Common myeloid progenitor, CD34-positive (primary cell): ENCODE measurements around the gene TLN1.

Experiments used
- CTCF ChIA-PET: fragments of 350-600 bp; sonication (Branson Sonifier 250); formaldehyde crosslinking; loops from one replicate; lab custom pipeline; 2021; ENCODE audit warnings: antibody characterized with exemption; lab: Charles Lee
- POLR2A ChIA-PET: fragments of 350-600 bp; sonication (Branson Sonifier 250); formaldehyde crosslinking; loops from one replicate; lab custom pipeline; 2021; ENCODE audit warnings: antibody characterized with exemption; lab: Charles Lee
- DNase-seq, 3 donors: peaks; one replicate each; pipeline versions ENCODE4 v3.0.0 to v3.0.0-alpha.2; 2013
- H3K27ac ChIP-seq, 2 experiments: 1 replicate in 1 of 2; 2 replicates in 1 of 2; pipeline ENCODE4 v1.7.0; 2013; ENCODE audit warnings: inconsistent platforms in 2 of 2, low read length in 2 of 2, mild to moderate bottlenecking in 2 of 2, low read depth in 1 of 2, moderate library complexity in 1 of 2; ENCODE audit not compliant: severe bottlenecking in 2 of 2, insufficient read depth in 1 of 2, poor library complexity in 1 of 2
- H3K27me3 ChIP-seq, 5 experiments: replicated peaks in 2 of 5; 1 replicate in 3 of 5; 2 replicates in 2 of 5; pipeline versions ENCODE4 v1.6.1 to v1.7.0; 2013; ENCODE audit warnings: low read length in 4 of 5, mild to moderate bottlenecking in 2 of 5, moderate library complexity in 2 of 5, inconsistent platforms in 1 of 5; ENCODE audit not compliant: insufficient read depth in 5 of 5, control insufficient read depth in 4 of 5
- H3K36me3 ChIP-seq, 4 experiments: 1 replicate in 2 of 4; 2 replicates in 2 of 4; pipeline versions ENCODE4 v1.6.1 to v1.7.0; 2013; ENCODE audit warnings: low read length in 3 of 4, control low read depth in 1 of 4, mild to moderate bottlenecking in 1 of 4; ENCODE audit not compliant: control insufficient read depth in 4 of 4, insufficient read depth in 4 of 4
- H3K4me1 ChIP-seq, 4 experiments: 1 replicate in 3 of 4; 2 replicates in 1 of 4; pipeline versions ENCODE4 v1.6.1 to v1.7.1; 2013; ENCODE audit warnings: low read length in 3 of 4, mild to moderate bottlenecking in 3 of 4, control low read depth in 1 of 4, inconsistent platforms in 1 of 4, moderate library complexity in 1 of 4; ENCODE audit not compliant: control insufficient read depth in 4 of 4, insufficient read depth in 4 of 4; ENCODE audit errors: control extremely low read depth in 1 of 4
- H3K4me3 ChIP-seq, 7 experiments: 1 replicate in 4 of 7; 2 replicates in 3 of 7; pipeline versions ENCODE4 v1.5.1 to v1.7.0; 2013; ENCODE audit warnings: mild to moderate bottlenecking in 7 of 7, low read length in 6 of 7, moderate library complexity in 6 of 7, inconsistent platforms in 2 of 7, low read depth in 2 of 7, control low read depth in 1 of 7; ENCODE audit not compliant: insufficient read depth in 4 of 7, control insufficient read depth in 1 of 7; ENCODE audit errors: extremely low read depth in 1 of 7
- H3K9me3 ChIP-seq, 5 experiments: 1 replicate in 4 of 5; 2 replicates in 1 of 5; pipeline versions ENCODE4 v1.6.1 to v1.7.1; 2013; ENCODE audit warnings: low read length in 4 of 5, mild to moderate bottlenecking in 2 of 5, inconsistent platforms in 1 of 5, low read depth in 1 of 5, moderate library complexity in 1 of 5; ENCODE audit not compliant: control insufficient read depth in 4 of 5, insufficient read depth in 2 of 5; ENCODE audit errors: control extremely low read depth in 1 of 5
- WGBS: methylation state at CpG from one replicate; pipeline ENCODE4 v1.1.5; 2013; ENCODE audit not compliant: insufficient coverage; 5-methylcytosine and 5-hydroxymethylcytosine counted together

The TLN1 gene

GRCh38 chr9:35760651-35761050, 28.7 kb upstream of the TLN1 start:
- 8% methylated on average over 2 of the region's 2 CpGs for WGBS
- CTCF ChIA-PET = interaction anchor here (0.8 to 3.6 kb wide), 18 partner anchors 9 to 66 kb away, joined by 3 to 12 read pairs (median 4); partner anchors contain the start of genes CREB3 and TLN1
- DNase-seq = peak; percentile 35 to 52 (median 38)

DNA sequence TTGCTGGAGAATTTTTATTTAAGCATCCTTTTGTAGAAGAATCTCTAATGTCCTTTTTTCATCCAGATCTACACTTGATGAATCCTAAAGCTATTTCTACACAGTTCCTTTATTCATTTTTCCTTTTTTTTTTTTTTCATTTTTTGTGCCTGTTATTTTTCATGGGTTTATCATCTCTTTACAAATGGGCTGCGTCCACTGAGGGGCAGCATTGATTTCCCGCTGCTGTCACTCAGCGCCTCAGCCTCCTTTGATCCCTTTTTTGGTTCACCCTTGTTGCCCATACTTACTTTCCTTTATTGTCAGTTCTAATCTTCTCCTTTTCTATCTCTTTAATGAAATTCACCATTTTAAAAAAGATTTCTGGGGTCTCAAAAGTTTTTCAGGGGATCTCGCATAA, 27.8 kb upstream of the TLN1 start:
- no peaks in the 10 kb centered on the region for H3K9me3 ChIP-seq
- H3K4me3 ChIP-seq = no peak overlapping the region
- WGBS = 100% methylated on average over 4 of the region's 4 CpGs
- H3K36me3 ChIP-seq = peaks cover 0 to 4% (median under 1%) of the 10 kb centered on the region in 4 experiments
- no peaks in the 10 kb centered on the region for H3K27me3 ChIP-seq
- peaks cover 29 to 79% (median 47%) of the 10 kb centered on the region in 4 experiments for H3K4me1 ChIP-seq
- ChIA-PET CTCF (interaction anchor here (0.8 to 3.6 kb wide), 13 partner anchors 10 to 67 kb away, joined by 3 to 12 read pairs (median 5); partner anchors contain the start of genes CREB3 and TLN1), POLR2A (no interaction called here)
- H3K27ac ChIP-seq = no peak overlapping the region
- DNase-seq = no peak

More at GRCh38 chr9:35760651-35761050, 28.7 kb upstream of the TLN1 start:
- Histone ChIP-seq H3K9me3 (no peaks in the 10 kb centered on the region), H3K36me3 (peaks cover 0 to 4% (median 0%) of the 10 kb centered on the region in 4 experiments), H3K27ac (peak overlapping the region in 1 of 2 experiments; percentile 65), H3K4me1 (peaks cover 29 to 70% (median 43%) of the 10 kb centered on the region in 4 experiments), H3K4me3 (peak overlapping the region in 1 of 7 experiments; percentile 37), H3K27me3 (no peaks in the 10 kb centered on the region)
- POLR2A ChIA-PET = interaction anchor here (0.6 to 1.0 kb wide), 3 partner anchors 11 to 381 kb away, joined by 3 to 7 read pairs (median 4); partner anchors contain the start of genes GBA2 and RGP1

DNA sequence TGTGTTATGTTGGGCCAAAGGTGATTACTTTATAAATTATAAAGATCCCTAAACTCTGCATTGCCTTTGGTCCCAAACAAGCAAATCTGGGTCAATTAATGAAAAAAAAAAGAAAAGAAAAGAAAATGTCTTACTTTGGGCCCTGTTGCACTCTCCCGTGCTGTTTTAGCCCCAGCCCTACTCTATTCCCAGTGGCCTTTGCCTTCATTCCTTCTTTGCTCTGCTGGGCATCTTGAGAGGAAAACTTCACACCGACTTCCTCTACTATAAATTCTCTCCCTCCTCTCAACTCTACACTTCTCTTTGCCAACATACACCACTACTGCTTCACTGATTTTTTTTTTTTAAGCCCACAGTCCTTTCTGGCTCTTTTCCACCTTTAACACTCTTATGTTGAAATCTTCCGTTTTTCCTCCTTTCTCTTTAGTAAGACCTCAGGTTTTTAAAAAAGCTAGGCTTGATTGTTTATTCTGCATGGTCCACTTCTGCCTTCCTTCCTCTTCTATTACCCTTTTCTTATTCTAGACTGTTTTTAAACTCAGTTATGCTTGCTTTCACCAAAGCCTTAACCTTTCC, 26.6 kb upstream of the TLN1 start:
- DNase-seq = peak in 2 of 3 donors; percentile 35 to 44
- Histone ChIP-seq H3K9me3 (no peaks in the 10 kb centered on the region), H3K36me3 (peaks cover under 1 to 16% (median 7%) of the 10 kb centered on the region in 4 experiments), H3K4me3 (peak overlapping the region in 5 of 7 experiments; percentile 23 to 93 (median 29)), H3K27me3 (no peaks in the 10 kb centered on the region), H3K27ac (peak overlapping the region; percentile 92 to 97), H3K4me1 (peaks cover 29 to 80% (median 47%) of the 10 kb centered on the region in 4 experiments)
- WGBS = 0% methylated on average over 3 of the region's 3 CpGs
- ChIA-PET CTCF (interaction anchor here (0.7 to 3.6 kb wide), 12 partner anchors 10 to 147 kb away, joined by 3 to 12 read pairs (median 4); partner anchors contain the start of genes GBA2, HRCT1 and RGP1), POLR2A (interaction anchor here (1.0 kb wide), 1 partner anchor 10 kb away, joined by 3 read pairs; no protein-coding TSS in a partner anchor)

- H3K27me3 ChIP-seq = no peaks in the 10 kb centered on the region
- H3K27ac ChIP-seq = peak overlapping the region; percentile 92 to 97
- no peaks in the 10 kb centered on the region for H3K9me3 ChIP-seq
- peaks cover 29 to 77% (median 47%) of the 10 kb centered on the region in 4 experiments for H3K4me1 ChIP-seq
- CTCF ChIA-PET = interaction anchor here (0.9 to 3.6 kb wide), 7 partner anchors 9 to 148 kb away, joined by 3 to 12 read pairs (median 4); partner anchors contain the start of genes GBA2, HRCT1 and RGP1
- peaks cover 2 to 23% (median 11%) of the 10 kb centered on the region in 4 experiments for H3K36me3 ChIP-seq
- H3K4me3 ChIP-seq = peak overlapping the region in 5 of 7 experiments; percentile 75 to 93 (median 83)
- POLR2A ChIA-PET = interaction anchor here (0.6 to 1.0 kb wide), 2 partner anchors 9 to 13 kb away, joined by 3 to 4 read pairs; no protein-coding TSS in a partner anchor
- DNase-seq = peak in 1 of 3 donors; percentile 36
These were observed 25.9 kb upstream of the TLN1 start for GRCh38 chr9:35757892-35758275.

- POLR2A ChIA-PET = interaction anchor here (0.6 to 1.5 kb wide), 3 partner anchors 13 to 88 kb away, joined by 3 to 5 read pairs (median 4); partner anchors contain the start of genes CREB3 and TLN1
- peak overlapping the region; percentile 92 to 97 for H3K27ac ChIP-seq
- 1% methylated on average over 18 of the region's 20 CpGs for WGBS
- H3K36me3 ChIP-seq = peaks cover 2 to 28% (median 15%) of the 10 kb centered on the region in 4 experiments
- peaks cover 29 to 72% (median 47%) of the 10 kb centered on the region in 4 experiments for H3K4me1 ChIP-seq
- peak overlapping the region; percentile 71 to 93 (median 79) for H3K4me3 ChIP-seq
- no peaks in the 10 kb centered on the region for H3K27me3 ChIP-seq
- CTCF ChIA-PET = interaction anchor here (0.7 to 6.4 kb wide), 18 partner anchors 9 to 148 kb away, joined by 3 to 41 read pairs (median 5); partner anchors contain the start of genes GBA2, HRCT1 and RGP1
- H3K9me3 ChIP-seq = no peaks in the 10 kb centered on the region
- DNase-seq = peak in 2 of 3 donors; percentile 29 to 43
These were observed 25.4 kb upstream of the TLN1 start for GRCh38 chr9:35757226-35757891.

- peak overlapping the region; percentile 92 to 97 for H3K27ac ChIP-seq
- DNase-seq = peak; percentile 81 to 88 (median 86)
- H3K9me3 ChIP-seq = no peaks in the 10 kb centered on the region
- peaks cover 29 to 65% (median 47%) of the 10 kb centered on the region in 4 experiments for H3K4me1 ChIP-seq
- WGBS = 5% methylated on average over 40 of the region's 48 CpGs
- H3K4me3 ChIP-seq = peak overlapping the region; percentile 71 to 93 (median 79)
- POLR2A ChIA-PET = interaction anchor here (0.8 to 1.5 kb wide), 2 partner anchors 25 to 88 kb away, joined by 3 to 5 read pairs; partner anchors contain the start of genes CREB3 and TLN1
- CTCF ChIA-PET = interaction anchor here (0.7 to 6.4 kb wide), 20 partner anchors 9 to 70 kb away, joined by 3 to 41 read pairs (median 5); partner anchors contain the start of genes CREB3 and TLN1
- no peaks in the 10 kb centered on the region for H3K27me3 ChIP-seq
- peaks cover 2 to 37% (median 20%) of the 10 kb centered on the region in 4 experiments for H3K36me3 ChIP-seq
These were observed 24.6 kb upstream of the TLN1 start for GRCh38 chr9:35756275-35757225.
